Esophagus squamous epithelium (tissue), 5 donors: ENCODE results near the gene MIEF1. TPM values are rescaled to one million over a fixed set of nuclear protein-coding genes. Genes with fewer than 3 reads are reported as not detected.

Experiments used
- DNase-seq: peaks from one replicate; lab custom pipeline; 2025; lab: John Stamatoyannopoulos, UW
- H3K27ac ChIP-seq, 4 donors: fragments of 200-600 bp; sonication (generic); one replicate each; pipeline ENCODE4 v1.5.1; 2016 to 2019; ENCODE audit warnings: mild to moderate bottlenecking in 1 of 4
- H3K27me3 ChIP-seq, 4 donors: fragments of 200-600 bp; sonication (generic); 1 replicate in 3 of 4; 2 replicates in 1 of 4; pipeline versions ENCODE4 v1.5.1 to v1.6.0; 2017 to 2021; ENCODE audit warnings: antibody characterized with exemption in 1 of 4
- H3K36me3 ChIP-seq, 3 donors: fragments of 200-600 bp; sonication (generic); one replicate each; pipeline ENCODE4 v1.5.1; 2016 to 2019
- H3K4me1 ChIP-seq, 3 donors: fragments of 200-600 bp; sonication (generic); one replicate each; pipeline ENCODE4 v1.5.1; 2017 to 2019
- H3K4me3 ChIP-seq, 4 donors: fragments of 200-600 bp; sonication (generic); 1 replicate in 3 of 4; 2 replicates in 1 of 4; pipeline ENCODE4 v1.5.1; 2016 to 2019; ENCODE audit warnings: mild to moderate bottlenecking in 2 of 4, moderate library complexity in 1 of 4
- H3K9me3 ChIP-seq, 3 donors: fragments of 200-600 bp; sonication (generic); one replicate each; pipeline ENCODE4 v1.5.1; 2016 to 2019
- POLR2A ChIP-seq, 4 donors: fragments of 450-650 bp; IDR thresholded peaks; one replicate each; pipeline ENCODE4 v1.6.1; 2017; ENCODE audit warnings: antibody characterized with exemption in 4 of 4, mild to moderate bottlenecking in 4 of 4, moderate library complexity in 3 of 4
- WGBS, 2 donors: methylation state at CpG; one replicate each; pipeline ENCODE4 v1.1.5; 2018; 5-methylcytosine and 5-hydroxymethylcytosine counted together
- intact Hi-C: fragments of 100-400 bp; cut with DNase I; formaldehyde crosslinking; loops from one replicate; pipeline ENCODE4 v1.15.0; 2022
- total RNA-seq, 4 donors: library from RNA; depleted of rRNA; stranded (reverse); fragments of >200 nt; gene quantifications; one replicate each; pipeline ENCODE4 v1.1.0, GENCODE V29; 2016
- TF ChIP-seq, protein P1 (sequence below), 6 experiments: fragments of 450-650 bp in 4 of 6; fragments of 200-600 bp in 2 of 6; sonication (generic) in 2 of 6; IDR thresholded peaks; one replicate each; pipeline ENCODE4 v1.5.1; 2016 to 2019; ENCODE audit warnings: antibody characterized with exemption in 6 of 6, mild to moderate bottlenecking in 4 of 6, moderate library complexity in 4 of 6
- donor health status: DM: yes; HTN: yes; CAD: no.

The MIEF1 gene
- total RNA-seq, 4 donors from 2014 or later, result 21.4 to 34.2 (median 23.9) TPM

DNA sequence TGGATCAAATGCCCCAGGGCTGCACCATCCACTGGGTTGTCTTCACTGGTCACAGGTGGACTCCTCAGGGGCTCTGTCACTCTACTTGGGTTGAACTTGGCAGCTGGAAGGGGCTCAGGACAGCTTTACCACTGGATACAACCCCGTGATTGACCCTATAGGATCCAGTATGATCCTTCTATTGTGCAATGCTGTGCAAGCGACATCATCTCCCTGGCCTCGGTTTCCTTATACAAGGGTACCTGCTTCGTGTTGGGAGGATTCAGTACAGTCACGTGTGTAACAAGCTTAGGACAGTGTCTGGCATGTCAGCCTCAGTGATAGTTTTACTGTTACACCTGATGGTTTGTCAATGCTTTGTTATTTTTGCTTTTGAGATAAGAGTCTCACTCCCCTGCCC, 20.5 kb upstream of the MIEF1 start:
- 80 to 84% methylated on average over 4 to 5 of the region's 5 CpGs for WGBS, 2 donors
- no peak overlapping the region for H3K27ac ChIP-seq
- peaks cover 0 to 6% (median 0%) of the 10 kb centered on the region in 3 donors for H3K4me1 ChIP-seq
- H3K27me3 ChIP-seq, result peaks cover 0 to 5% (median 0%) of the 10 kb centered on the region in 4 donors
- intact Hi-C loops, result no loop called here
- no peak for DNase-seq
- no peaks in the 10 kb centered on the region for H3K36me3 ChIP-seq
- TF ChIP-seq POLR2A (IDR thresholded peaks at IDR 0.05), result no peak
- TF ChIP-seq, protein P1, sequence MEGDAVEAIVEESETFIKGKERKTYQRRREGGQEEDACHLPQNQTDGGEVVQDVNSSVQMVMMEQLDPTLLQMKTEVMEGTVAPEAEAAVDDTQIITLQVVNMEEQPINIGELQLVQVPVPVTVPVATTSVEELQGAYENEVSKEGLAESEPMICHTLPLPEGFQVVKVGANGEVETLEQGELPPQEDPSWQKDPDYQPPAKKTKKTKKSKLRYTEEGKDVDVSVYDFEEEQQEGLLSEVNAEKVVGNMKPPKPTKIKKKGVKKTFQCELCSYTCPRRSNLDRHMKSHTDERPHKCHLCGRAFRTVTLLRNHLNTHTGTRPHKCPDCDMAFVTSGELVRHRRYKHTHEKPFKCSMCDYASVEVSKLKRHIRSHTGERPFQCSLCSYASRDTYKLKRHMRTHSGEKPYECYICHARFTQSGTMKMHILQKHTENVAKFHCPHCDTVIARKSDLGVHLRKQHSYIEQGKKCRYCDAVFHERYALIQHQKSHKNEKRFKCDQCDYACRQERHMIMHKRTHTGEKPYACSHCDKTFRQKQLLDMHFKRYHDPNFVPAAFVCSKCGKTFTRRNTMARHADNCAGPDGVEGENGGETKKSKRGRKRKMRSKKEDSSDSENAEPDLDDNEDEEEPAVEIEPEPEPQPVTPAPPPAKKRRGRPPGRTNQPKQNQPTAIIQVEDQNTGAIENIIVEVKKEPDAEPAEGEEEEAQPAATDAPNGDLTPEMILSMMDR (IDR thresholded peaks at IDR 0.05), result no peak
- no peak overlapping the region for H3K4me3 ChIP-seq
- no peaks in the 10 kb centered on the region for H3K9me3 ChIP-seq

DNA sequence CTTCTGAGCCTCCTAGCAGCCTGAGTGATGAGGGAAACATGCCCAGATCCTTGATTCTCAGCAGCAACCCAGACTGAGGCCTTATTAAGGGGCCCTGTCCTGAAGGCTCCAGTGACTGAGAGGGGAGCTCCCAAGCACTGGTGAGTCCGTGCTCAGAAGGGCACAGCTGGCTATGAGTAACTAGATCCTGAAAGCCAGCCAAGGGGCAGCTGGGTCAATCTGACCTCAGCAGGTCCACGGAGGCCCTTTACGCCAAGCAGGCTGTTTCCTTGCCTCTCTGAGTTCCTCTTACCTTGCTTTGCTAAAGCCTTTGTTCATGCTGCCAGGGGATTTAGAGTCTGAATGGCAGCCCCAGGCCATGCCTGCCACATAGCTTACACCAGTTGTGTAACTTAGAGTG, 19.3 kb upstream of the MIEF1 start:
- H3K4me1 ChIP-seq, result peaks cover 0 to 6% (median 0%) of the 10 kb centered on the region in 3 donors
- H3K36me3 ChIP-seq, result no peaks in the 10 kb centered on the region
- intact Hi-C loops, result no loop called here
- DNase-seq, result no peak
- no peaks in the 10 kb centered on the region for H3K9me3 ChIP-seq
- TF ChIP-seq, protein P1 (IDR thresholded peaks at IDR 0.05), result no peak
- no peak for TF ChIP-seq POLR2A (IDR thresholded peaks at IDR 0.05)
- H3K4me3 ChIP-seq, result no peak overlapping the region
- H3K27ac ChIP-seq, result no peak overlapping the region
- 44 to 61% methylated on average over 3 of the region's 3 CpGs for WGBS, 2 donors
- peaks cover 0 to 5% (median 0%) of the 10 kb centered on the region in 4 donors for H3K27me3 ChIP-seq

DNA sequence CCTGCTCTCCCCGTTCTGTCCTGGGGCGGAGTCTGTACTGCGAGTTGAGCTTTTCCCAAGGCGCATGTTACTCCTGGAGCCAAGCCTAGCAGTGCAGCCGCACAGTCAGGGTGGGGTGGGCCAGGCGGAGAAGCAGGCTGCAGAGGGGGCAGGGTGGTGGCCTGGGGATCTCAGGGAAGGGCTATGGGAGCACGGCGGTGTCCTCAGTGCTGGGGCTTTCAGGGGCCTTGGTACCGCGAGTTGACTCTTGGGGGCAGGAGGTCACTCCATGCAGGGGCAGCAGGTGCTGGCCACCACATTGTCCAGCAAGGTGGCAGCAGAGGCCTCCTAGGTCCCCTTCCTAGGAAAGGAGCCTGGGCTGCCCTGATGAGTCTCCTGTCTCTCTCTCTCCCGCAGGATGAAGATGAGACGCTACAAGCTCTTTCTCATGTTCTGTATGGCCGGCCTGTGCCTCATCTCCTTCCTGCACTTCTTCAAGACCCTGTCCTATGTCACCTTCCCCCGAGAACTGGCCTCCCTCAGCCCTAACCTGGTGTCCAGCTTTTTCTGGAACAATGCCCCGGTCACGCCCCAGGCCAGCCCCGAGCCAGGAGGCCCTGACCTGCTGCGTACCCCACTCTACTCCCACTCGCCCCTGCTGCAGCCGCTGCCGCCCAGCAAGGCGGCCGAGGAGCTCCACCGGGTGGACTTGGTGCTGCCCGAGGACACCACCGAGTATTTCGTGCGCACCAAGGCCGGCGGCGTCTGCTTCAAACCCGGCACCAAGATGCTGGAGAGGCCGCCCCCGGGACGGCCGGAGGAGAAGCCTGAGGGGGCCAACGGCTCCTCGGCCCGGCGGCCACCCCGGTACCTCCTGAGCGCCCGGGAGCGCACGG, 14.9 kb upstream of the MIEF1 start:
- no peaks in the 10 kb centered on the region for H3K36me3 ChIP-seq
- H3K4me3 ChIP-seq, result no peak overlapping the region
- DNase-seq, result no peak
- TF ChIP-seq POLR2A (IDR thresholded peaks at IDR 0.05), result no peak
- TF ChIP-seq, protein P1 (IDR thresholded peaks at IDR 0.05), result no peak
- intact Hi-C loops, result no loop called here
- H3K27ac ChIP-seq, result no peak overlapping the region
- H3K27me3 ChIP-seq, result peaks cover 0 to 5% (median 0%) of the 10 kb centered on the region in 4 donors
- H3K4me1 ChIP-seq, result peaks cover 0 to 11% (median 0%) of the 10 kb centered on the region in 3 donors
- H3K9me3 ChIP-seq, result no peaks in the 10 kb centered on the region
- WGBS, 2 donors, result 49 to 62% methylated on average over 13 of the region's 45 CpGs

DNA sequence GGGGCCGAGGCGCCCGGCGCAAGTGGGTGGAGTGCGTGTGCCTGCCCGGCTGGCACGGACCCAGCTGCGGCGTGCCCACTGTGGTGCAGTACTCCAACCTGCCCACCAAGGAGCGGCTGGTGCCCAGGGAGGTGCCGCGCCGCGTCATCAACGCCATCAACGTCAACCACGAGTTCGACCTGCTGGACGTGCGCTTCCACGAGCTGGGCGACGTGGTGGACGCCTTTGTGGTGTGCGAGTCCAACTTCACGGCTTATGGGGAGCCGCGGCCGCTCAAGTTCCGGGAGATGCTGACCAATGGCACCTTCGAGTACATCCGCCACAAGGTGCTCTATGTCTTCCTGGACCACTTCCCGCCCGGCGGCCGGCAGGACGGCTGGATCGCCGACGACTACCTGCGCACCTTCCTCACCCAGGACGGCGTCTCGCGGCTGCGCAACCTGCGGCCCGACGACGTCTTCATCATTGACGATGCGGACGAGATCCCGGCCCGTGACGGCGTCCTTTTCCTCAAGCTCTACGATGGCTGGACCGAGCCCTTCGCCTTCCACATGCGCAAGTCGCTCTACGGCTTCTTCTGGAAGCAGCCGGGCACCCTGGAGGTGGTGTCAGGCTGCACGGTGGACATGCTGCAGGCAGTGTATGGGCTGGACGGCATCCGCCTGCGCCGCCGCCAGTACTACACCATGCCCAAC, 14.1 kb upstream of the MIEF1 start:
- no peak for DNase-seq
- H3K27me3 ChIP-seq, result peaks cover 0 to 5% (median 0%) of the 10 kb centered on the region in 4 donors
- H3K4me1 ChIP-seq, result peaks cover 0 to 6% (median 0%) of the 10 kb centered on the region in 3 donors
- no peak overlapping the region for H3K27ac ChIP-seq
- no peaks in the 10 kb centered on the region for H3K9me3 ChIP-seq
- TF ChIP-seq, protein P1 (IDR thresholded peaks at IDR 0.05), result no peak
- TF ChIP-seq POLR2A (IDR thresholded peaks at IDR 0.05), result no peak
- intact Hi-C loops, result no loop called here
- 94 to 96% methylated on average over 30 to 39 of the region's 70 CpGs for WGBS, 2 donors
- no peaks in the 10 kb centered on the region for H3K36me3 ChIP-seq
- no peak overlapping the region for H3K4me3 ChIP-seq
